ENCODE measurements around the gene MGAT5B. TPM values are rescaled to one million over a fixed set of nuclear protein-coding genes. Genes with fewer than 3 reads are reported as not detected.

Gene MGAT5B
- total and polyA plus RNA-seq, 10 of the 15 experiments (the other 5 are each of a cell fraction or from before 2014, with no cell fraction given): 0.13 TPM; not detected in 9

GRCh38 chr17:76905036-76905435 lies 36.8 kb downstream of the MGAT5B start:
- ChIA-PET SMC1A (ENCODE audit: uncharacterized antibody, unreplicated experiment) (no interaction called here), CTCF (no interaction called here), RAD21 (ENCODE audit: unreplicated experiment) (no interaction called here), POLR2A (no interaction called here)
- no peaks in the 10 kb centered on the region for H3K36me3 ChIP-seq (ENCODE audit: control insufficient read depth in 2 of 2, insufficient read depth in 2 of 2, low read length in 1 of 2)
- no peak overlapping the region for H3K9ac ChIP-seq (ENCODE audit: control insufficient read depth, insufficient read depth, low read length)
- no peaks in the 10 kb centered on the region for H3K79me2 ChIP-seq (ENCODE audit: control insufficient read depth, insufficient read depth, low read length)
- no peak overlapping the region for H3K27ac ChIP-seq (ENCODE audit: control insufficient read depth, insufficient read depth)
- no peaks in the 10 kb centered on the region; a peak in 1 of 4 replicates for H3K27me3 ChIP-seq (replicated peaks in 1 of 2; ENCODE audit: control insufficient read depth in 2 of 2, insufficient read depth in 2 of 2, low read length in 1 of 2)
- intact Hi-C loops (cut with micrococcal nuclease; ENCODE audit: unreplicated experiment): no loop called here
- no peak overlapping the region for H3K4me2 ChIP-seq (ENCODE audit: control insufficient read depth, insufficient read depth)
- no peak overlapping the region for H2AFZ ChIP-seq (ENCODE audit: control insufficient read depth, low read depth, low read length)
- ATAC-seq (no peak), DNase-seq (ENCODE audit: low read depth, low spot score) (no peak), FAIRE-seq (no peak)
- H4K20me1 ChIP-seq (ENCODE audit: control insufficient read depth, insufficient read depth): no peaks in the 10 kb centered on the region
- H3K4me3 ChIP-seq: no peak overlapping the region
- WGBS (ENCODE audit: insufficient coverage, insufficient replicate concordance, low lambda C conversion rate, missing lambda C conversion rate): 22% methylated on average over 8 of the region's 8 CpGs
- in situ Hi-C loops (cut with MboI): no loop called here
- no peaks in the 10 kb centered on the region for H3K9me3 ChIP-seq (replicated peaks; ENCODE audit: control insufficient read depth, insufficient read depth, low read length)
- no TSS peak for BruUV-seq (replicated peaks)
- no peak for TF ChIP-seq BHLHE40 (IDR thresholded peaks at IDR 0.05; ENCODE audit: borderline replicate concordance in 1 of 2, low read depth in 2 of 2, low read length in 1 of 2)
- no peaks in the 10 kb centered on the region for H3K4me1 ChIP-seq (ENCODE audit: control insufficient read depth, insufficient read depth, low read length)

GRCh38 chr17:76905836-76906235 lies 37.6 kb downstream of the MGAT5B start:
- DNase-seq (ENCODE audit: low read depth, low spot score): no peak
- no peak for FAIRE-seq
- H3K9ac ChIP-seq (ENCODE audit: control insufficient read depth, insufficient read depth, low read length): no peak overlapping the region
- 35% methylated on average over 17 of the region's 17 CpGs for WGBS (ENCODE audit: insufficient coverage, insufficient replicate concordance, low lambda C conversion rate, missing lambda C conversion rate)
- H3K9me3 ChIP-seq (replicated peaks; ENCODE audit: control insufficient read depth, insufficient read depth, low read length): no peaks in the 10 kb centered on the region
- H3K4me2 ChIP-seq (ENCODE audit: control insufficient read depth, insufficient read depth): no peak overlapping the region
- ATAC-seq: no peak
- H3K27ac ChIP-seq (ENCODE audit: control insufficient read depth, insufficient read depth): no peak overlapping the region
- H3K27me3 ChIP-seq (replicated peaks in 1 of 2; ENCODE audit: control insufficient read depth in 2 of 2, insufficient read depth in 2 of 2, low read length in 1 of 2): no peaks in the 10 kb centered on the region; a peak in 1 of 4 replicates
- in situ Hi-C loops (cut with MboI): no loop called here
- ChIA-PET CTCF (no interaction called here), RAD21 (ENCODE audit: unreplicated experiment) (no interaction called here), POLR2A (no interaction called here), SMC1A (ENCODE audit: uncharacterized antibody, unreplicated experiment) (no interaction called here)
- no peaks in the 10 kb centered on the region for H3K79me2 ChIP-seq (ENCODE audit: control insufficient read depth, insufficient read depth, low read length)
- no peaks in the 10 kb centered on the region for H3K36me3 ChIP-seq (ENCODE audit: control insufficient read depth in 2 of 2, insufficient read depth in 2 of 2, low read length in 1 of 2)
- H4K20me1 ChIP-seq (ENCODE audit: control insufficient read depth, insufficient read depth): no peaks in the 10 kb centered on the region
- H3K4me3 ChIP-seq: no peak overlapping the region
- H2AFZ ChIP-seq (ENCODE audit: control insufficient read depth, low read depth, low read length): no peak overlapping the region
- H3K4me1 ChIP-seq (ENCODE audit: control insufficient read depth, insufficient read depth, low read length): no peaks in the 10 kb centered on the region
- intact Hi-C loops (cut with micrococcal nuclease; ENCODE audit: unreplicated experiment): no loop called here
- BruUV-seq (replicated peaks): no TSS peak
- no peak for TF ChIP-seq CEBPB (IDR thresholded peaks at IDR 0.05; ENCODE audit: borderline replicate concordance in 1 of 2, low read depth in 2 of 2, low read length in 2 of 2)
- no peak for TF ChIP-seq FOXK2 (IDR thresholded peaks at IDR 0.05)
- TF ChIP-seq EP300 (IDR thresholded peaks at IDR 0.05; ENCODE audit: borderline replicate concordance in 1 of 2, control insufficient read depth in 1 of 2, low read depth in 2 of 2, low read length in 2 of 2): no peak
- TF ChIP-seq PBX3 (IDR thresholded peaks at IDR 0.05; ENCODE audit: insufficient replicate concordance, low read depth, low read length): no peak
- no peak for TF ChIP-seq SMAD1 (IDR thresholded peaks at IDR 0.05; ENCODE audit: low read depth, partially characterized antibody)
- TF ChIP-seq RAD51 (IDR thresholded peaks at IDR 0.05): no peak
- no peak for TF ChIP-seq FOXM1 (IDR thresholded peaks at IDR 0.05; ENCODE audit: low read depth, low read length)
- no peak for TF ChIP-seq ZNF274 (IDR thresholded peaks at IDR 0.05; ENCODE audit: insufficient read depth, insufficient read length)
- no peak for TF ChIP-seq RFX5 (IDR thresholded peaks at IDR 0.05; ENCODE audit: low read depth, low read length)
- TF ChIP-seq JUND (IDR thresholded peaks at IDR 0.05; ENCODE audit: low read depth, low read length): no peak
- TF ChIP-seq SMC3 (IDR thresholded peaks at IDR 0.05; ENCODE audit: borderline replicate concordance, low read length): no peak
- no peak for TF ChIP-seq REST (IDR thresholded peaks at IDR 0.05; ENCODE audit: low read depth, low read length)
